Tibial artery (tissue), 4 donors: ENCODE data around the gene PRDM8.
A peak's percentile ranks its signal among the peaks of the same experiment; 100 is the strongest.

Experiments
- DNase-seq, 2 donors: peaks; one replicate each; pipeline ENCODE4 v3.0.0-alpha.2; 2019
- H3K27ac ChIP-seq, 2 donors: fragments of 200-600 bp; sonication (generic) in 1 of 2; 1 replicate in 1 of 2; 2 replicates in 1 of 2; pipeline ENCODE4 v1.5.1; 2018 to 2019; ENCODE audit warnings: mild to moderate bottlenecking in 1 of 2
- H3K27me3 ChIP-seq, 2 donors: fragments of 200-600 bp; sonication (generic) in 1 of 2; one replicate each; pipeline versions ENCODE4 v1.5.1 to v1.6.0; 2016 to 2019
- H3K36me3 ChIP-seq, 3 donors: fragments of 200-600 bp; sonication (generic) in 2 of 3; one replicate each; pipeline ENCODE4 v1.5.1; 2016 to 2019; ENCODE audit warnings: mild to moderate bottlenecking in 2 of 3
- H3K4me1 ChIP-seq, 4 donors: fragments of 200-600 bp; sonication (generic) in 2 of 4; 1 replicate in 3 of 4; 2 replicates in 1 of 4; pipeline ENCODE4 v1.5.1; 2016 to 2019
- H3K4me3 ChIP-seq, 2 donors: fragments of 200-600 bp; sonication (generic) in 1 of 2; 1 replicate in 1 of 2; 2 replicates in 1 of 2; pipeline ENCODE4 v1.5.1; 2018 to 2019; ENCODE audit warnings: mild to moderate bottlenecking in 2 of 2
- H3K9me3 ChIP-seq, 3 donors: fragments of 200-600 bp; sonication (generic) in 1 of 3; one replicate each; pipeline ENCODE4 v1.5.1; 2016 to 2019
- intact Hi-C: fragments of 100-400 bp; cut with DNase I; formaldehyde crosslinking; loops from one replicate; pipeline ENCODE4 v1.15.0; 2023; ENCODE audit warnings: low total_unique reads
- TF ChIP-seq, protein P1 (sequence below), 2 experiments: fragments of 200-600 bp in 1 of 2; fragments of 450-650 bp in 1 of 2; IDR thresholded peaks; one replicate each; pipeline ENCODE4 v1.5.1; 2017 to 2019; ENCODE audit warnings: antibody characterized with exemption in 2 of 2, mild to moderate bottlenecking in 1 of 2, moderate library complexity in 1 of 2

PRDM8 gene

DNA sequence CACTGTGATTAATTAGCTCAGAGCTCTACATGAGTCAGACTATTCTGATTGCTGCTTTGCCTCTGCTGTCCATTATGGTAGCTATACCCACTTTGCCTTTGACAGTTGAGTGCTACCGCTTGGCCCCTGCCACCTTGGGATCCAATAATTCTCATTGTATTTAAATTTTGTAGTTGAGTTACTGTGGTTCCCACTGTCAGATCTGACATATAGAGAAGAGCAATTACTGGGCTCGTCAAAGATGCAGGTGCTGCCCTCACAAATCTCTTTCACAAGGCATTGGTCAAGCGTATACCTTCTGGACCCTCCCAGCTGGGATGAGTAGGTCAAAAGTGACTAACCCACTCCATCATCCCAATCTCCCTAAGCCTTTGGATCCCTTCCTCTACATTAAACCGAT lies 18.3 kb upstream of the PRDM8 start:
- H3K4me3 ChIP-seq: no peak overlapping the region
- H3K27ac ChIP-seq: no peak overlapping the region
- no peak for DNase-seq
- no peaks in the 10 kb centered on the region for H3K36me3 ChIP-seq
- no peaks in the 10 kb centered on the region for H3K27me3 ChIP-seq
- H3K4me1 ChIP-seq: peaks cover 0 to 19% (median 9%) of the 10 kb centered on the region in 4 donors
- TF ChIP-seq, protein P1, sequence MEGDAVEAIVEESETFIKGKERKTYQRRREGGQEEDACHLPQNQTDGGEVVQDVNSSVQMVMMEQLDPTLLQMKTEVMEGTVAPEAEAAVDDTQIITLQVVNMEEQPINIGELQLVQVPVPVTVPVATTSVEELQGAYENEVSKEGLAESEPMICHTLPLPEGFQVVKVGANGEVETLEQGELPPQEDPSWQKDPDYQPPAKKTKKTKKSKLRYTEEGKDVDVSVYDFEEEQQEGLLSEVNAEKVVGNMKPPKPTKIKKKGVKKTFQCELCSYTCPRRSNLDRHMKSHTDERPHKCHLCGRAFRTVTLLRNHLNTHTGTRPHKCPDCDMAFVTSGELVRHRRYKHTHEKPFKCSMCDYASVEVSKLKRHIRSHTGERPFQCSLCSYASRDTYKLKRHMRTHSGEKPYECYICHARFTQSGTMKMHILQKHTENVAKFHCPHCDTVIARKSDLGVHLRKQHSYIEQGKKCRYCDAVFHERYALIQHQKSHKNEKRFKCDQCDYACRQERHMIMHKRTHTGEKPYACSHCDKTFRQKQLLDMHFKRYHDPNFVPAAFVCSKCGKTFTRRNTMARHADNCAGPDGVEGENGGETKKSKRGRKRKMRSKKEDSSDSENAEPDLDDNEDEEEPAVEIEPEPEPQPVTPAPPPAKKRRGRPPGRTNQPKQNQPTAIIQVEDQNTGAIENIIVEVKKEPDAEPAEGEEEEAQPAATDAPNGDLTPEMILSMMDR (IDR thresholded peaks at IDR 0.05): no peak
- H3K9me3 ChIP-seq: peaks cover 0 to 9% (median 0%) of the 10 kb centered on the region in 3 donors
- intact Hi-C loops: no loop called here

DNA sequence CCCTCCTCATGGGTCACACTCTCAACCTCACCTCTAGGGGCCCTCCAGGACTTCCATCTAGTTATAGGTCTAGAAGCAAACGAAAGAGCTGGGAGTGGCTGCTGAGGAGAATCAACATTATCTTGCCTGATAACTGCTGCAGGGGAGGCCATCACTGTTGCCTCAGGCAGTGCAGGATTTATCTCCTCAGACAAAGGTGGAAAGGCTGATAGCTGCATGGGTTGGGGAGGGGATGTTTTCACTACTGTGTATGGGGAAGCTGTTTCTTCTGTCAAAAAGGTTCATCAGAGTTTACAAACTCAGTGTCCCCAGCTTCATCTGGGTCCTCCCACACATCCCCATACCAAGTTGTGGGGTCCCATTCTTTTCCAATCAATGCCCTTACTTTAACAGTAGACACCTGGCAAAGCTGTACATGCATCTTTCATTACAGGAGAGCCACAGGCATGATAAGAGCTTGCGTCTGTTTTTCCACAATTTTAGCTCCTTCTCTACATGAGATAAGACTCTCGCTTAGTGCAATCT lies 17.6 kb upstream of the PRDM8 start:
- peaks cover 0 to 26% (median 11%) of the 10 kb centered on the region in 4 donors for H3K4me1 ChIP-seq
- H3K27me3 ChIP-seq: no peaks in the 10 kb centered on the region
- intact Hi-C loops: loop anchor here (10.0 kb wide), 1 partner anchor 105 kb away; the partner anchor contains the start of gene ANTXR2
- no peak overlapping the region for H3K27ac ChIP-seq
- H3K36me3 ChIP-seq: no peaks in the 10 kb centered on the region
- H3K9me3 ChIP-seq: peaks cover 0 to 9% (median 0%) of the 10 kb centered on the region in 3 donors
- TF ChIP-seq, protein P1 (IDR thresholded peaks at IDR 0.05): no peak
- DNase-seq: no peak
- no peak overlapping the region for H3K4me3 ChIP-seq

DNA sequence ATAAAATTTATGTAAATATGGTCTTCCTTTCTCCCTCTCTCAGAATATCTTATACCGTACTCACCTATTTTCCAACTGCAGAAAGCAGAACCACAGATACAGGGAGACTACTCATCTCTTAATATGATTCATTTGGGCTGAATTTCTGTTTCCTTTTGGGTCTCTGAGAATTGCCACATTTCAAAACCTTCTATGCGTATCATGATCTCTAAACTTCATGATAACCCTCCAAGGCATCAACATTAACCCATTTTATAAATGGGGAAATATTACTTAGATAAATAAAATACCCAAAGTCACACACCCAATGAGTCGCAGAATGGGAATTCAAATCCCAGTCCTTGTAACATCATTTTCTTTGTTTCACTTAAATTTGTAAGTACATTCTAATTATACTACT lies 16.6 kb upstream of the PRDM8 start:
- intact Hi-C loops: loop anchor here (10.0 kb wide), 1 partner anchor 106 kb away; the partner anchor contains the start of gene ANTXR2
- Histone ChIP-seq H3K27me3 (no peaks in the 10 kb centered on the region), H3K9me3 (peaks cover 0 to 9% (median 0%) of the 10 kb centered on the region in 3 donors), H3K27ac (no peak overlapping the region), H3K4me1 (peaks cover 0 to 36% (median 21%) of the 10 kb centered on the region in 4 donors), H3K36me3 (no peaks in the 10 kb centered on the region), H3K4me3 (no peak overlapping the region)
- DNase-seq: no peak
- TF ChIP-seq, protein P1 (IDR thresholded peaks at IDR 0.05): no peak

DNA sequence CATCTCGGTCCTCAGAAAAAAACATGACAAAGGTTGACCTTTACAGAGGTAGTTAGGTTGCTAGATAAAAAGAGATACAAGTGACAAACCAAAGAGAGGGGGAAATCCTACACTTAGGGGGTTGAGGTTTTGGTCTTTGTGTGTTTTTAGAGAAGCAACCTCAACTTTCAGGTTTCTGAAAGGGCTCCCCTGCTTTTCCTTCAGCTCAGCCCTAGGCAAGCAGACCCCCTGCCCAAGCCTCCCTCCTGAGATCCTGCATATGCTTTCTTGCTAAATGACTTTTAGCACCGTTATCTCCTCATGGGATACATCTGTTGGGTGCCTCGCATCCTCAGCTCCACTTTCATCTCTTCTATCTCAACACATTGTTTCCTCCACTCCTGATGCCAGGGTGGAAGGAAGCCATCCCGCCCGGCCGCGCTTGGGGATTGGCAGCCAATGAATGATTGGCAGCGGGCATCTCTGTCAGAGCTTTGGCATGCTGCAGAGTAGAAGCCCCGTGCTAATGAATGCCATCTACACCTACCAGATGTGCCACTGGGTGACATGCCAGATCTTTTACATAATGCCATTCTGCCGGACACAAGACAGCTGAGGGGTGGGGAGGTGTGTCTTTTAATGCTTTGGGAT lies 15.0 kb upstream of the PRDM8 start:
- no peak overlapping the region for H3K27ac ChIP-seq
- peaks cover 0 to under 1% of the 10 kb centered on the region in 2 donors for H3K27me3 ChIP-seq
- H3K4me3 ChIP-seq: peak overlapping the region in 1 of 2 donors; percentile 67
- TF ChIP-seq, protein P1 (IDR thresholded peaks at IDR 0.05): no peak
- peaks cover 0 to 9% (median 0%) of the 10 kb centered on the region in 3 donors for H3K9me3 ChIP-seq
- H3K36me3 ChIP-seq: no peaks in the 10 kb centered on the region
- no peak for DNase-seq
- H3K4me1 ChIP-seq: peaks cover 0 to 43% (median 27%) of the 10 kb centered on the region in 4 donors
- intact Hi-C loops: loop anchor here (10.0 kb wide), 1 partner anchor 108 kb away; the partner anchor contains the start of gene ANTXR2

DNA sequence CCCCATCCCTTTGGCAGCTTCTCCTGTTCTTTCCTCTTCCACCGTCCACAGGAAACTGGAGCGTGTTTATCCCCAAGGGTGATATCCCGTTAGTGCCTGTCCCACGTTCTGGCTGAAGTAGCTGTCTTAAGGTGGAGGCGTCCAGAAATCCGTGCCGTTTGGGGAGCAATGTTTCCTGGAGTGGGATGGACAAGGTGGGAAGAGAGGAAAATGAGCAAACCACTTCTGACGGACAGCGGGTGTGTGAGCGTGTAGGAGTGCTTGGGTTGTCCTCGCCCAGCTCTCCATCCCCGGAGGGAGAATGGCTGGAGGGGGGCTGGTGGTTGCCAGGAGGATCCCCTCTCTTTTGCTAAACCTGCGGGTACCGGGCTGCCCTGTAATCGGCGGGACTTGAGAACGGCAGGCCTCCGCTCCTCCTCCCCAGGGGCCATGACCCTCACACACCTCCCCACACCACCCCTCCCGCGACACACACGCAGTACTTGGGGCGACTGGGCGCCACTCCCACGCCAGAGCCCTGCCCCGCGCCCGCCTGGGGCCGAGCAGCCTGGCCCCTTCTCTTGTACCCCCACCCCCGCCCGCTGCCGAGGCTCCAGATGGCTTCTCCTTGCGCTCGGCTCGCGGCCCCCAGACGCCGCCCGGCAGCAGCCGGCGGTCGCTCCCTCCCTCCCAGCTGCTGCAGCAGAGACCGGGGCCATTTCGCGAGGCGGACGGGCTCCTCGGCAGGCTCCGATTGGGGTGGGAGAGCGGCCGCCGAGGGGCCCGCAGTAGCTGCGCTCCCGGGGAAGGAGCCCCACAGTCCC lies 13.9 kb upstream of the PRDM8 start:
- peaks cover 0 to 11% of the 10 kb centered on the region in 2 donors for H3K27me3 ChIP-seq

More for the DNA sequence above, 13.9 kb upstream of the PRDM8 start:
- Histone ChIP-seq H3K9me3 (peaks cover 0 to 9% (median 0%) of the 10 kb centered on the region in 3 donors), H3K4me3 (peak overlapping the region; percentile 67 to 86), H3K36me3 (no peaks in the 10 kb centered on the region), H3K27ac (peak overlapping the region; percentile 74 to 81), H3K4me1 (peaks cover 0 to 43% (median 27%) of the 10 kb centered on the region in 4 donors)
- intact Hi-C loops: loop anchor here (10.0 kb wide), 1 partner anchor 109 kb away; the partner anchor contains the start of gene ANTXR2
- DNase-seq: peak in 1 of 2 donors; percentile 36
- TF ChIP-seq, protein P1 (IDR thresholded peaks at IDR 0.05): no peak
